HEK293T (cell line): ENCODE measurements around the gene INPP5A.
"Not testable (repeated sequence)": the region's sequence is repeated elsewhere in the genome, so short reads cannot be mapped to it uniquely, and the experiment has no call there.

Experiments
- CTCF ChIA-PET: fragments of 350-600 bp; formaldehyde crosslinking; extraction: SDS; loops from one replicate; lab custom pipeline; 2021; ENCODE audit warnings: antibody characterized with exemption, inconsistent platforms; lab: Yijun Ruan, JAX
- POLR2A ChIA-PET: fragments of 350-600 bp; formaldehyde crosslinking; extraction: SDS; loops from one replicate; lab custom pipeline; 2020; ENCODE audit warnings: antibody characterized with exemption, inconsistent platforms; lab: Yijun Ruan, JAX
- DNase-seq: peaks from one replicate; pipeline ENCODE4 v3.0.0; 2012; ENCODE audit warnings: mixed read lengths; ENCODE audit errors: extremely low spot score
- ARNT ChIP-seq: fragments of 450-650 bp; IDR thresholded peaks from 2 replicates; pipeline ENCODE4 v1.6.1; 2017; ENCODE audit warnings: mild to moderate bottlenecking
- BHLHE40 ChIP-seq: fragments of 450-650 bp; IDR thresholded peaks from 2 replicates; pipeline ENCODE4 v1.6.1; 2016; ENCODE audit warnings: mild to moderate bottlenecking, moderate library complexity, borderline replicate concordance
- CTBP1 ChIP-seq: fragments of 450-650 bp; IDR thresholded peaks from 2 replicates; pipeline ENCODE4 v1.6.1; 2016; ENCODE audit warnings: borderline replicate concordance
- ELF4 ChIP-seq: fragments of 450-650 bp; IDR thresholded peaks from 2 replicates; pipeline ENCODE4 v1.6.1; 2017; ENCODE audit warnings: antibody characterized with exemption
- FOXA1 ChIP-seq: fragments of 450-650 bp; IDR thresholded peaks from 2 replicates; pipeline ENCODE4 v1.6.1; 2016; ENCODE audit warnings: mild to moderate bottlenecking
- FOXK2 ChIP-seq: fragments of 450-650 bp; IDR thresholded peaks from 2 replicates; pipeline ENCODE4 v1.6.1; 2016; ENCODE audit warnings: mild to moderate bottlenecking
- FOXM1 ChIP-seq: fragments of 450-650 bp; IDR thresholded peaks from 2 replicates; pipeline ENCODE4 v1.6.1; 2017; ENCODE audit warnings: mild to moderate bottlenecking, borderline replicate concordance
- HDGF ChIP-seq: fragments of 450-650 bp; IDR thresholded peaks from 2 replicates; pipeline ENCODE4 v1.6.1; 2017; ENCODE audit warnings: antibody characterized with exemption, borderline replicate concordance
- L3MBTL2 ChIP-seq: fragments of 450-650 bp; conservative IDR thresholded peaks from 2 replicates; pipeline ENCODE4 v1.6.1; 2016; ENCODE audit warnings: mild to moderate bottlenecking
- LEF1 ChIP-seq: fragments of 450-650 bp; IDR thresholded peaks from 2 replicates; pipeline ENCODE4 v1.6.1; 2017; ENCODE audit warnings: mild to moderate bottlenecking, borderline replicate concordance
- NFRKB ChIP-seq: fragments of 450-650 bp; IDR thresholded peaks from 2 replicates; pipeline ENCODE4 v1.6.1; 2016; ENCODE audit warnings: mild to moderate bottlenecking, moderate library complexity
- SP1 ChIP-seq: fragments of 450-650 bp; IDR thresholded peaks from 2 replicates; pipeline ENCODE4 v1.6.1; 2017
- SUZ12 ChIP-seq: fragments of 450-650 bp; IDR thresholded peaks from 2 replicates; pipeline ENCODE4 v1.6.1; 2016; ENCODE audit warnings: mild to moderate bottlenecking
- TARDBP ChIP-seq: fragments of 450-650 bp; IDR thresholded peaks from 2 replicates; pipeline ENCODE4 v1.6.1; 2016
- ZNF384 ChIP-seq: fragments of 450-650 bp; IDR thresholded peaks from 2 replicates; pipeline ENCODE4 v1.6.1; 2016
- TF ChIP-seq, protein P1 (sequence below): fragments of 450-650 bp; IDR thresholded peaks from 2 replicates; pipeline ENCODE4 v1.6.1; 2016

Gene INPP5A

DNA sequence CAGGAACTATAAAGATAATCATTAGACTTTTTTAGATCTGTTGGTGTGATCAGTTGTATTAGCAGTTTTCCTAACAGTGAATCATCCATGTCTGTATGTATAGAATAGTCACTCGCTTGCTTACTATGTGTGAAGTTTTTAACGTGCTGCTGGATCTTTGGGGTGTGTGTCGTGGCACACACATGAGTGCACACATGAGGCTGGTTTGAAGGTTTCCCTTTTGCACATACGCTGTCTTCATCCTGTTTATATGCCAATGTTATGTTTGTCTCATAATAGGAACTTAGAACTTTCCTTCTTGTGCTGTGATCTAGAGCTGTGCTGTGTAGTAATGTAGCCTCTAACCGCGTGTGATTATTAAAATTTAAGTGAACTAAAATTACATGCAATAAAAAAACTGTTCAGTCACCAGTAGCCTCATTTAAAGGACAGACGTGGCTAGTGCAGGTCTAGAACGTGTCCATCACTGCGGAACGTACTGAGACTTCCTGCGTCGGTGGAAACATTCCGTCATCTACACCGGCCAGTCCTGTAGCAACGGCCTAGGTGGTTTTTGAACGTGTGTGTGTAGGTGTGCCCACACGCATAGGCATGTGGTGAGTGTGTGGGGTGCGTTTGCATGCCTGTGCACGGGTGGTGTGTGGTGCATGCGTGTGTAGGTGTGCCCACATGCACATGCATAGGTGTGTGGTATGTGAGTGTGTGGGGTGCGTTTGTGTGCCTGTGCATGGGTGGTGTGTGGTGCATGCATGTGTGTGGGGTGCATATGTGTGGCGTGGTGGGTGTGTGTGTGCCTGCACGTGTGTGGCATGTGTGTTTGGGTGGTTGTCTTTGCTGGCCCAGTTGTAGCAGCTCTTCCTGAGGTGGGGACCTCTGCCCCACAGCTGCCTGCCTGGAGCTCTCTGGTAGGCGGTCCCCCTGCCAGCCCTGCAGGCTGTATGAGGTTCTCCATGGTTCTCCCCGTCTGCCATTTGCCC lies 56.6 kb downstream of the INPP5A start:
- TF ChIP-seq FOXK2 (no peak), FOXA1 (no peak), ELF4 (no peak), ARNT (no peak), BHLHE40 (no peak), SUZ12 (no peak), SP1 (no peak), TARDBP (no peak), HDGF (no peak), L3MBTL2 (no peak), ZNF384 (no peak), LEF1 (no peak), FOXM1 (no peak), CTBP1 (no peak), NFRKB (no peak)
- TF ChIP-seq, protein P1, sequence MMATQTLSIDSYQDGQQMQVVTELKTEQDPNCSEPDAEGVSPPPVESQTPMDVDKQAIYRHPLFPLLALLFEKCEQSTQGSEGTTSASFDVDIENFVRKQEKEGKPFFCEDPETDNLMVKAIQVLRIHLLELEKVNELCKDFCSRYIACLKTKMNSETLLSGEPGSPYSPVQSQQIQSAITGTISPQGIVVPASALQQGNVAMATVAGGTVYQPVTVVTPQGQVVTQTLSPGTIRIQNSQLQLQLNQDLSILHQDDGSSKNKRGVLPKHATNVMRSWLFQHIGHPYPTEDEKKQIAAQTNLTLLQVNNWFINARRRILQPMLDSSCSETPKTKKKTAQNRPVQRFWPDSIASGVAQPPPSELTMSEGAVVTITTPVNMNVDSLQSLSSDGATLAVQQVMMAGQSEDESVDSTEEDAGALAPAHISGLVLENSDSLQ, result no peak
- ChIA-PET CTCF (no interaction called here), POLR2A (no interaction called here)
- DNase-seq, result no peak

DNA sequence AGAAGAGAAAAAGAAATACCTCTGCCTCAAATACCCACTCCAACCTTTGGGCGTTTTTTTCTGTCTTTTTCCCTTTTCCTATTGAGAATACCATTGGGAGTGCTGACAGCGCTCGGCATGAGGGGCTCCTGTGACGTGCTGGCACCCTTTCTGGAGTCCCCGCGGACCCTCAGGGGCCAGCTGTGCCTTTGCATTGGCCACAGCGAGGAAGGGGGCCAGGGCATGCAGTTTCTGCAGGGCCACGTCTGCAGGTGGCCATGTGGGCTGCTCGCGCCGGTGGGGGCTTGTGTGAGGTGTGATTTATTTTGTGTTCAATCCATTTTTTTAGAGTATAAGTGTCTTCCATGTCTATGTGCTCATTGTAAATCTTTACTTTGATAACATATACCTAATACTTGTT lies 57.4 kb downstream of the INPP5A start:
- no peak for TF ChIP-seq SUZ12
- TF ChIP-seq FOXA1, result no peak
- TF ChIP-seq L3MBTL2, result no peak
- no peak for TF ChIP-seq LEF1
- TF ChIP-seq CTBP1, result no peak
- no peak for TF ChIP-seq ZNF384
- no peak for DNase-seq
- ChIA-PET CTCF (no interaction called here), POLR2A (no interaction called here)

DNA sequence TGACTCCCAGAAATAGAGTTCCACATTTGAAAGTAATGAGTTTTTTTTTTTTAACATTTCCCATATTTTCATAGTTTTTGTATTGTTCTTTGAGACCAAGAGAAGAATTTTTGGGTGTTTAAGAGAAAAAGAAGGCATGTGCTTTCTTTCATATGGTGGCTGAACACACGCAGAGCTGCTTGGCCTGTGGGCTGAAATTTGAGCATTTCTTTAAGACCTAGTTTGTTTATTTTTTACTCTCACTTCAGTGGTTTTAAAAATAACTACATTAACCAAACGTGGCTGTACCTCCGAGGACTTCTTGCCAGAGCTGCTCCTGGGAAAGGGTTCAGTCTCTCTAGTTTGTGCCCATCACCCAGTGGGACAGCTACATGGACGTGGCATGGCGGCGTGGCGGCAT lies 58.3 kb downstream of the INPP5A start:
- no peak for TF ChIP-seq HDGF
- no peak for TF ChIP-seq CTBP1
- no peak for TF ChIP-seq SUZ12
- TF ChIP-seq, protein P1, result no peak
- TF ChIP-seq LEF1, result no peak
- TF ChIP-seq ARNT, result no peak
- no peak for DNase-seq
- ChIA-PET CTCF (interaction anchor here (0.6 kb wide), 1 partner anchor 135 kb away, joined by 3 read pairs; no protein-coding TSS in a partner anchor), POLR2A (no interaction called here)

DNA sequence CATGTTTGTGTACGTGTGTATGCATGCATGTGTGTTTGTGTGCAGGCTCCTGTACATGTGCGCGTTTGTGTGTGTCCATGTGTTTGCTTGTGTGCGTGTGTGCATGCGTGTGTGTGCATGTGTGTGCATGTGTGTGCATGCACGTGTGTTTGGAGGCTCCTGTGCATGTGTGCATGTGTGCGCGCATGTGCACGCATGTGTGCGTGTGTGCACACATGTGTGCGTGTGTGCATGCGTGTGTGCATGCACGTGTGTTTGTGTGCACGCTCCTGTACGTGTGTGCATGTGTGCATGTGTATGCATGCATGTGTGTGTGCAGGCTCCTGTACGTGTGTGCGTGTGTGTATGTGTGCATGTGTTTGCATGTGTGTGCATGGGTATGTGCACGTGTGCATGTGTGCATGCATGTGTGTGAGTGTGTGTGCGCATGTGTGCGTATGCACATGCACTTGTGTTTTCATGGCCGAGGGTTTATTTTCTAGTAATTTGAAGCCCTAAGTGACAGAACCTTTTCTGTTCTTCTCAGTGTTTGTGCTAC lies 59.2 kb downstream of the INPP5A start:
- POLR2A ChIA-PET, result no interaction called here

DNA sequence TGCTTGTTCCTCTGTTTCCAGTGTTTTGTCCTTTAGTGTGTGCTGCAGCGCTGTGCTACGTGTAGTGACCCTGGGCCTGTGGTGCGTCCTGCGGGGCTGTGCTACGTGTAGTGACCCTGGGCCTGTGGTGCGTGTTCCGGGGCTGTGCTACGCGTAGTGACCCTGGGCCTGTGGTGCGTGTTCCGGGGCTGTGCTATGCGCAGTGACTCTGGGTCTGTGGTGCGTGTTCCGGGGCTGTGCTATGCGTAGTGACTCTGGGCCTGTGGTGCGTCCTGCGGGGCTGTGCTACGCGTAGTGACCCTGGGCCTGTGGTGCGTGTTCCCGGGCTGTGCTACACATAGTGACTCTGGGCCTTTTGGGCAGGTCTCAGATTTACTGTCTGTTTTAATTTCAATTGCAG lies 60.1 kb downstream of the INPP5A start:
- POLR2A ChIA-PET, result no interaction called here
- TF ChIP-seq L3MBTL2 (no peak), ZNF384 (no peak)
- DNase-seq, result no peak
- CTCF ChIA-PET, result no interaction called here

More for the DNA sequence above, 59.2 kb downstream of the INPP5A start:
- no peak for DNase-seq
- CTCF ChIA-PET, result interaction anchor here (0.6 kb wide), 1 partner anchor 136 kb away, joined by 3 read pairs; no protein-coding TSS in a partner anchor
- TF ChIP-seq FOXA1 (no peak), ZNF384 (no peak), ELF4 (no peak), CTBP1 (no peak), ARNT (no peak), L3MBTL2 (no peak), FOXM1 (no peak), LEF1 (no peak), TARDBP (no peak), SUZ12 (no peak), BHLHE40 (no peak), SP1 (no peak), FOXK2 (no peak), NFRKB (no peak), HDGF (no peak)
- TF ChIP-seq, protein P1, result no peak

DNA sequence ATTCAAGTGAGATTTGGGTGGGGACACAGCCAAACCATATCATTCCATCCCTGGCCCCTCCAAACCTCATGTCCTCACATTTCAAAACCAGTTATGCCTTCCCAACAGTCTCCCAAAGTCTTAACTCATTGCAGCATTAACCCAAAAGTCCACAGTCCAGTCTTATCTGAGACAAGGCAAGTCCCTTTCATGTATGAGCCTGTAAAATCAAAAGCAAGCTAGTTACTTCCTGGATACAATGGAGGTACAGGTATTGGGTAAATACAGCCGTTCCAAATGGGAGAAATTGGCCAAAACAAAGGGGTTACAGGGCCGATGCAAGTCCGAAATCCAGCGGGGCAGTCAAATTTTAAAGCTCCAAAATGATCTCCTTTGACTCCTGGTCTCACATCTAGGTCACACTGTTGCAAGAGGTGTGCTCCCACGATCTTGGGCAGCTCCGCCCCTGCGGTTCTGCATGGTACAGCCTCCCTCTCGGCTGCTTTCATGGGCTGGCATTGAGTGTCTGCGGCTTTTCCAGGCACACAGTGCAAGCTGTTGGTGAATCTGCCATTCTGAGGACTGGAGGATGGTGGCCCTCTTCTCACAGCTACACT lies 61.5 kb downstream of the INPP5A start:
- CTCF ChIA-PET, POLR2A ChIA-PET, DNase-seq: not testable (repeated sequence)
